Spinal cord (tissue), 10 donors: Measurements from ENCODE around the gene FBLN1. TPM values are rescaled to one million over a fixed set of nuclear protein-coding genes. Genes with fewer than 3 reads are reported as not detected.
"Not testable (repeated sequence)": the region's sequence is repeated elsewhere in the genome, so short reads cannot be mapped to it uniquely, and the experiment has no call there.

Source experiments
- DNase-seq, 6 donors: peaks; one replicate each; pipeline versions ENCODE4 v3.0.0 to v3.0.0-alpha.2; 2013 to 2015; ENCODE audit warnings: low spot score in 6 of 6, low read depth in 4 of 6
- H3K27ac ChIP-seq: one replicate; pipeline ENCODE4 v1.5.1; 2013; ENCODE audit warnings: low read depth, low read length, control low read depth
- H3K27me3 ChIP-seq: one replicate; pipeline ENCODE4 v1.6.1; 2013; ENCODE audit warnings: low read length; ENCODE audit not compliant: control insufficient read depth, insufficient read depth
- H3K36me3 ChIP-seq: one replicate; pipeline ENCODE4 v1.6.1; 2013; ENCODE audit warnings: low read length; ENCODE audit not compliant: control insufficient read depth, insufficient read depth
- H3K4me1 ChIP-seq: one replicate; pipeline ENCODE4 v1.6.1; 2013; ENCODE audit warnings: low read length; ENCODE audit not compliant: control insufficient read depth, insufficient read depth
- H3K4me3 ChIP-seq: one replicate; pipeline ENCODE4 v1.5.1; 2013; ENCODE audit warnings: low read depth, low read length, control low read depth
- H3K9me3 ChIP-seq: one replicate; pipeline ENCODE4 v1.6.1; 2013; ENCODE audit warnings: low read length; ENCODE audit not compliant: control insufficient read depth, insufficient read depth
- WGBS: methylation state at CpG from one replicate; pipeline ENCODE4 v1.1.5; 2013; ENCODE audit warnings: missing lambda C conversion rate; ENCODE audit not compliant: insufficient coverage; 5-methylcytosine and 5-hydroxymethylcytosine counted together
- polyA plus RNA-seq, 2 donors: library from polyadenylated mRNA; unstranded; fragments of 120-200 nt; gene quantifications; one replicate each; pipeline ENCODE4 v1.2.1, GENCODE V29; 2013; ENCODE audit not compliant: insufficient read length in 2 of 2
- total RNA-seq, 2 donors: library from RNA; depleted of rRNA in 1 of 2; stranded (reverse); fragments of 120-200 nt in 1 of 2; fragments of >200 nt in 1 of 2; gene quantifications; one replicate each; pipeline versions ENCODE4 v1.2.3 to v1.2.4, GENCODE V29; 2013 to 2014
- donor health status: healthy.

Gene FBLN1
- total and polyA plus RNA-seq, 4 donors = 69.4 to 260 (median 132) TPM

GRCh38 chr22:45460288-45461109 is 42.2 kb upstream of the FBLN1 start:
- no peak overlapping the region for H3K4me3 ChIP-seq
- peak in 1 of 6 donors; percentile 74 for DNase-seq
- no peaks in the 10 kb centered on the region for H3K4me1 ChIP-seq
- no peaks in the 10 kb centered on the region for H3K27me3 ChIP-seq
- H3K36me3 ChIP-seq = no peaks in the 10 kb centered on the region
- WGBS = 70% methylated on average over 7 of the region's 14 CpGs
- H3K9me3 ChIP-seq = no peaks in the 10 kb centered on the region
- H3K27ac ChIP-seq = peak overlapping the region; percentile 61

- H3K36me3 ChIP-seq = no peaks in the 10 kb centered on the region
- no peaks in the 10 kb centered on the region for H3K27me3 ChIP-seq
- no CpG with 5 or more reads among the region's 6 CpGs for WGBS
- no peak overlapping the region for H3K4me3 ChIP-seq
- no peaks in the 10 kb centered on the region for H3K9me3 ChIP-seq
- no peak for DNase-seq
- H3K4me1 ChIP-seq = no peaks in the 10 kb centered on the region
- H3K27ac ChIP-seq = no peak overlapping the region
Observed at GRCh38 chr22:45462034-45462655, 40.5 kb upstream of the FBLN1 start.

GRCh38 chr22:45463691-45464090 is 39.0 kb upstream of the FBLN1 start:
- H3K27me3 ChIP-seq, H3K4me3 ChIP-seq, H3K36me3 ChIP-seq: not testable (repeated sequence)

GRCh38 chr22:45465633-45466032 is 37.0 kb upstream of the FBLN1 start:
- whole genome bisulfite sequencing = 76% methylated on average over 3 of the region's 3 CpGs
- H3K36me3 ChIP-seq = no peaks in the 10 kb centered on the region

More at GRCh38 chr22:45463691-45464090, 39.0 kb upstream of the FBLN1 start:
- 100% methylated on average over 2 of the region's 3 CpGs for WGBS
- DNase-seq, H3K4me1 ChIP-seq, H3K9me3 ChIP-seq, H3K27ac ChIP-seq: not testable (repeated sequence)

DNA sequence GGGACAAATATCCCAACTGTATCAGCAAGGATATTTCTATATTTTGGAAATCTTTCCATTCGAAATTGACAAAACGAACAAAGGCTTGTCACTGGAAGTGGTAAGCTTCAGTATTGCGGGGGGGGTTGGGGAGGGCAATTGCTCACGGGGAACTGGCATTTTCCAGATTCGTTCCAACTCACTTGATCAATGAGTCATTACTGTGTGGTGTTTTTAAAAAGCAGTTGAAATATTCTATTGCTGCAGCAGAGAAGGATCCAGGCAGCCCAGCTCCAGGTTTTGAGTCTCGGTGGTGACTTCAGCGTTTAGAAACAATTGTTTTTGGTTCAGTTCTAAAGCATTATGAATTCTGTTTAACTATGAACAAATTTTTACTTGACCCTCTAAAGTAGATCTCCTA is 33.8 kb upstream of the FBLN1 start:
- Histone ChIP-seq H3K36me3 (no peaks in the 10 kb centered on the region), H3K4me1 (peaks cover 4% of the 10 kb centered on the region), H3K27me3 (no peaks in the 10 kb centered on the region), H3K27ac (no peak overlapping the region), H3K4me3 (no peak overlapping the region), H3K9me3 (no peaks in the 10 kb centered on the region)
- DNase-seq = no peak
- WGBS = 81% methylated on average over 5 of the region's 7 CpGs

More at GRCh38 chr22:45465633-45466032, 37.0 kb upstream of the FBLN1 start:
- DNase-seq = no peak
- Histone ChIP-seq H3K4me3 (no peak overlapping the region), H3K27me3 (no peaks in the 10 kb centered on the region), H3K9me3 (no peaks in the 10 kb centered on the region), H3K4me1 (peaks cover 4% of the 10 kb centered on the region), H3K27ac (no peak overlapping the region)

DNA sequence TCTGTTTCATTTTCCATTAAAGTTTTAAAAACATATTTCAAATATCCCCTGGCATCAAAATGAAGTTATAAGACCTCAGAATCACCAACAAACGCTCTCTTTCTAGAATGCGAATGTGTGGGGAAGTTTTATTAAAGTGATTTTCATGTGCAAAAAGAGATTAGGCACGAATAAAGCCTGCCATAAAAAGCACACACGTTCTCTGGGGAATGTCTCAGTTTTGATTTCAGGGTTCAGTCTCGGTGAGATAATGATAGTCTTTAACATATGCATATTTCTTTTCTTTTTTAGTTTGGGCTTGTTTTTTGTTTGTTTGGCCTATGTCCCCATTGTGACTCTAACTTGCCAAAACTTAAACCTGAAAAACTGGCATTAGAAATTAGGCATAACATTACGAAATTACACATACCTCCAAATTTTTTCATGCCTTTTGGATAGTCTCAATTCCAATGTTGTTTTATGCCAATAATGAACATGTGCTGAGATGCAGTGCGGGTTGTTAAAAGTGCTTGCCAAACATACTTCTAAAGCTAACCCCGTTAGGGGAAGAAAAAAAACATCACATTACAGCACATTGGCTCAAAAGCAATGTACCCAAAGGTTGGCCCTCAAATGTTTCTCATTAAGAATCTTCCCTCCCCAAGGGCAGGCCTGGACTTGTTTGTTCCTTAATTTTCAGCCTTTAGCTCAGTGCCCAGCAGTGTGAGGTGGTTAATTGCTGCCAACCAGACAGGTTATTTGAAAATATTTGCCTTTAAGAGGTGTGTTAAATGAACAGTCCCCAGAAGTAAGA is 33.2 kb upstream of the FBLN1 start:
- no peaks in the 10 kb centered on the region for H3K9me3 ChIP-seq
- H3K27me3 ChIP-seq = no peaks in the 10 kb centered on the region
- no peak overlapping the region for H3K4me3 ChIP-seq
- peak in 2 of 6 donors; percentile 32 to 62 for DNase-seq
- peaks cover 4% of the 10 kb centered on the region for H3K4me1 ChIP-seq
- H3K36me3 ChIP-seq = no peaks in the 10 kb centered on the region
- H3K27ac ChIP-seq = peak overlapping the region; percentile 47
- WGBS = 60% methylated on average over 1 of the region's 8 CpGs

- no peak for DNase-seq
- 75% methylated on average over 6 of the region's 11 CpGs for WGBS
- no peak overlapping the region for H3K27ac ChIP-seq
Observed at GRCh38 chr22:45470871-45471270, 31.8 kb upstream of the FBLN1 start.

DNA sequence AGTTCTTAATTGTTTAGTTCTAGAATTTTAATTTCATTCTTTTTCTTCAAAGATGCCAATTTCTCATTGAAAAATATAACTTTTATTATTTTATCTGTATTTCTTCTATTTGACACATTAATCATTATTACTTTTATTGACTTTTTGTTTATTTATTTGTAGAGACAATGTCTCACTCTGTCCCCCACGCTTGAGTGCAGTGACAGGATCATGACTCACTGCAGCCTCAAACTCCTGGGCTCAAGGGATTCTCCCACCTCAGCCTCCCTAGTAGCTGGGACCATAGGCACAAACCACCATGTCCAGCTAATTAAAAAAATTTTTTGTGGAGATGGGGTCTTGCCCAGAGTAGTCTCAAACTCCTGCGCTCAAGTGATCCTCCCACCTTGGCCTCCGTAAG is 30.3 kb upstream of the FBLN1 start:
- DNase-seq = no peak
- H3K4me3 ChIP-seq = no peak overlapping the region
- 100% methylated on average over 1 of the region's 3 CpGs for WGBS
- no peak overlapping the region for H3K27ac ChIP-seq
- no peaks in the 10 kb centered on the region for H3K36me3 ChIP-seq
- no peaks in the 10 kb centered on the region for H3K27me3 ChIP-seq
- peaks cover 12% of the 10 kb centered on the region for H3K4me1 ChIP-seq
- H3K9me3 ChIP-seq = no peaks in the 10 kb centered on the region

More at GRCh38 chr22:45470871-45471270, 31.8 kb upstream of the FBLN1 start:
- Histone ChIP-seq H3K4me1 (peaks cover 7% of the 10 kb centered on the region), H3K36me3 (no peaks in the 10 kb centered on the region), H3K27me3 (no peaks in the 10 kb centered on the region), H3K9me3 (no peaks in the 10 kb centered on the region), H3K4me3 (no peak overlapping the region)

DNA sequence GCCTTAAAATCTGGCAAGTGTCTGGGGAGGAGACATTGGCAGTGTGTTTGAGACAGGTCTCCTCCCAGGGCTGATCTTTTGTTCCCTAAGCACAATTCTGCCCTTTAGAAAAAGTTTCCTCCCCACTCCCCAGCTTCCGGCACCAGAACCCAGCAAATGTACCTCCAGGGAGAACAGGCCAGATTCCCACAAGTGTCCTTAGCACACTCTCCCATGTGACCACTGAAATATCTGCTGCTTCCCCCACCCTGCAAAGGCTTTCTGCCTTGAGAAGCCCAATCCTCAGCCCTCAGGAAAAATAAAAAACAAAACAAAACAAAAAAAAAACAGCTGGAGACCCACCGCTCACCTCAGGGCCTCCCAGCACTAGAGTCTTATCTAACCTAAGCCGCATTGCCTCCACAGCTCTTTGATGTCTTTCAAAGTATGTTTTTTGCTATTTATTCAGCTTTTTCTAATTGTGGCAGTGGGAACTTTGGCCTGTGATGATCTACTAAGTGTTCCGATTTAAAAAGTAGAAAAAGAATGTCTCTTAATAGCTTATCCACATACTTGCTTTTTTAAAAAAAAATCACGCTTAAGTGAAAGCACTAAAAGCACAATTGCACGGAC is 29.0 kb upstream of the FBLN1 start:
- peaks cover 12% of the 10 kb centered on the region for H3K4me1 ChIP-seq
- H3K36me3 ChIP-seq = no peaks in the 10 kb centered on the region
- no peaks in the 10 kb centered on the region for H3K9me3 ChIP-seq
- H3K27me3 ChIP-seq = no peaks in the 10 kb centered on the region
- DNase-seq = peak in 1 of 6 donors; percentile 47
- H3K27ac ChIP-seq = peak overlapping the region; percentile 80
- WGBS = 73% methylated on average over 5 of the region's 6 CpGs
- no peak overlapping the region for H3K4me3 ChIP-seq
